ENCODE data around the gene RNU7-1. TPM values are rescaled to one million over a fixed set of nuclear protein-coding genes. Genes with fewer than 3 reads are reported as not detected.

Gene RNU7-1
- total and polyA plus RNA-seq, 2 of the 4 experiments (the other 2 are of a cell fraction), result not detected

GRCh38 chr12:6974180-6974579 lies 30.6 kb downstream of the RNU7-1 start:
- H3K9me1 ChIP-seq (ENCODE audit: insufficient read depth, low read length), result peaks cover 3% of the 10 kb centered on the region; the same call in 1 of the 2 replicates
- H2BK15ac ChIP-seq (ENCODE audit: low read depth, low read length), result no peak overlapping the region
- no peak overlapping the region for H2AFZ ChIP-seq (replicated peaks; ENCODE audit: low read length, poor library complexity)
- no peak overlapping the region for H3K4ac ChIP-seq (ENCODE audit: low read depth, low read length)
- H4K8ac ChIP-seq (ENCODE audit: low read depth in 2 of 2, low read length in 2 of 2), result no peak overlapping the region
- no peak overlapping the region for H2BK120ac ChIP-seq (ENCODE audit: low read depth, low read length)
- CTCF ChIA-PET, result no interaction called here
- no peak overlapping the region for H2BK5ac ChIP-seq (ENCODE audit: low read depth, low read length, poor library complexity, severe bottlenecking)
- H3K27me3 ChIP-seq (ENCODE audit: control insufficient read depth, insufficient read depth, low read length), result no peaks in the 10 kb centered on the region
- POLR2A ChIA-PET (ENCODE audit: unreplicated experiment), result no interaction called here
- no peak for ATAC-seq (ENCODE audit: low read depth)
- no peak overlapping the region for H3K4me3 ChIP-seq (ENCODE audit: insufficient read depth, low read depth, low read length)
- in situ Hi-C loops (cut with MboI; ENCODE audit: low sequenced_read_pairs) (no loop called here), dilution Hi-C loops (cut with HindIII; ENCODE audit: low sequenced_read_pairs, unreplicated experiment) (no loop called here), intact Hi-C loops (cut with micrococcal nuclease) (no loop called here)
- peaks cover 42% of the 10 kb centered on the region for H3K36me3 ChIP-seq (ENCODE audit: control insufficient read depth, insufficient read depth, low read length)
- H3K14ac ChIP-seq (replicated peaks; ENCODE audit: low read depth, low read length), result no peak overlapping the region
- H3K18ac ChIP-seq (ENCODE audit: low read depth, low read length), result no peak overlapping the region
- H4K20me1 ChIP-seq (ENCODE audit: insufficient read depth, low read length), result no peaks in the 10 kb centered on the region
- H4K5ac ChIP-seq (ENCODE audit: low read depth, low read length), result no peak overlapping the region
- H3K4me2 ChIP-seq (ENCODE audit: low read depth, low read length), result no peak overlapping the region
- WGBS, 2 experiments (ENCODE audit: extremely low coverage in 2 of 2, insufficient read length in 1 of 2), result 80% methylated on average over 2 of the region's 6 CpGs; no CpG with 5 or more reads in 1 of the 2 experiments
- H2AK9ac ChIP-seq (replicated peaks; ENCODE audit: low read depth, low read length, poor library complexity), result no peak overlapping the region
- H2AK5ac ChIP-seq (ENCODE audit: low read depth, low read length), result no peak overlapping the region
- no peak overlapping the region for H3K56ac ChIP-seq (ENCODE audit: extremely low read depth, insufficient read depth, low read length)
- no peak overlapping the region for H4K91ac ChIP-seq (ENCODE audit: insufficient read depth, low read depth, low read length)
- H3K23ac ChIP-seq (ENCODE audit: low read depth, low read length), result no peak overlapping the region
- peaks cover 20 to 46% of the 10 kb centered on the region in 2 experiments for H3K79me1 ChIP-seq (ENCODE audit: low read depth in 1 of 2, low read length in 2 of 2)
- TF ChIP-seq RFX5 (IDR thresholded peaks at IDR 0.05; ENCODE audit: low read depth, low read length), result no peak
- no TSS peak for BruUV-seq (replicated peaks)
- no peak overlapping the region for H3K27ac ChIP-seq (ENCODE audit: insufficient read depth, low read length)
- no peaks in the 10 kb centered on the region for H3K9me3 ChIP-seq (ENCODE audit: control insufficient read depth, insufficient read depth, low read length)
- DNase-seq, result no peak
- H2BK20ac ChIP-seq (ENCODE audit: low read depth, low read length), result no peak overlapping the region
- H3K4me1 ChIP-seq (ENCODE audit: control insufficient read depth, insufficient read depth, low read length), result peaks cover 2% of the 10 kb centered on the region; the same call in 1 of the 2 replicates
- H3K9ac ChIP-seq (ENCODE audit: low read depth, low read length), result no peak overlapping the region

Data from IMR-90 (cell line).